Transverse colon (tissue), 4 donors: ENCODE data around the gene TCAIM.

Experiments
- CTCF ChIP-seq, 5 experiments: fragments of 200-600 bp in 3 of 5; fragments of 450-650 bp in 2 of 5; sonication (generic) in 3 of 5; IDR thresholded peaks; 1 replicate in 2 of 5; 2 replicates in 3 of 5; pipeline ENCODE4 v1.5.1; 2016 to 2017; ENCODE audit warnings: antibody characterized with exemption in 5 of 5, inconsistent platforms in 3 of 5, mild to moderate bottlenecking in 2 of 5, moderate library complexity in 1 of 5
- EP300 ChIP-seq: sonication (generic); formaldehyde crosslinking; IDR thresholded peaks from one replicate; pipeline ENCODE4 v1.6.1; 2017; ENCODE audit warnings: antibody characterized with exemption, low read depth
- POLR2A ChIP-seq: fragments of 450-650 bp; IDR thresholded peaks from one replicate; pipeline ENCODE4 v1.6.1; 2016; ENCODE audit warnings: antibody characterized with exemption, mild to moderate bottlenecking, moderate library complexity
- POLR2AphosphoS5 ChIP-seq, 3 donors: sonication (generic); formaldehyde crosslinking; IDR thresholded peaks; one replicate each; pipeline ENCODE4 v1.6.1; 2016; ENCODE audit warnings: antibody characterized with exemption in 3 of 3

DNA sequence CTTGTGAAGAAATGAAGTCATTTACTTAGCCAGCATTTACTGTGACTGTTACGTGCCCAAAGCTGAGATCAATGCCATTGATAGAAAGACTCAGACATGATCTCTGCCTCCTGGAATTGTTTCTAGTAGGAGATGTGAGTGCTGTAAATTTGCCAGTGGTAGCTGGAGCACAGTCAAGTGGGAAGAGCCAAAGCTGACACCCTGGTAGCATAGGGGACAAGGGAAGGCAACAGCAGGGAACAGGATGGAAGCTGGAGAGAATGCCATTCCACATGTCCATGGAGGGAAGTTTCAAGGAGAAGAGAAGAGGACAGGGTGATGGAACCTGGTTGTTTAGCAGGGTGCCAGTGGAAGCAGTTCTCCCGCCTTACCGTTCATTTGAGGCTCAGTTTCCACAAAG lies 64.0 kb downstream of the TCAIM start:
- no peak for TF ChIP-seq CTCF (IDR thresholded peaks at IDR 0.05)
- no peak for TF ChIP-seq POLR2AphosphoS5 (IDR thresholded peaks at IDR 0.05)
- no peak for TF ChIP-seq POLR2A
- TF ChIP-seq EP300: no peak
